ENCODE results near the gene EIF2A.

The EIF2A gene

GRCh38 chr3:150602426-150603152 is 56.0 kb downstream of the EIF2A start:
- POLR2A ChIA-PET, result interaction anchor here (0.5 to 1.2 kb wide), 7 partner anchors 10 to 1172 kb away, joined by 3 to 5 read pairs (median 3); partner anchors contain the start of gene ERICH6
- CTCF ChIA-PET, result interaction anchor here (0.7 to 1.4 kb wide), 3 partner anchors 8 to 161 kb away, joined by 3 to 4 read pairs (median 3); partner anchors contain the start of gene SIAH2
- no peak for DNase-seq (ENCODE audit: low read depth, low spot score)
- TF ChIP-seq CTCF (IDR thresholded peaks at IDR 0.05; ENCODE audit: insufficient read depth, low read length, missing control alignments), result no peak
- H3K4me3 ChIP-seq (ENCODE audit: low read depth, low read length), result peak overlapping the region; percentile 87

- peak; percentile 23 for TF ChIP-seq CTCF (IDR thresholded peaks at IDR 0.05; ENCODE audit: insufficient read depth, low read length, missing control alignments)
- peak within 1 kb of the TSS; percentile 87 for H3K4me3 ChIP-seq (ENCODE audit: low read depth, low read length)
- peak; percentile 59 for DNase-seq (ENCODE audit: low read depth, low spot score)
- POLR2A ChIA-PET, result interaction anchor here (0.5 to 1.2 kb wide), 7 partner anchors 9 to 1173 kb away, joined by 3 to 5 read pairs (median 3); partner anchors contain the start of gene ERICH6
- CTCF ChIA-PET, result interaction anchor here (0.7 to 1.4 kb wide), 3 partner anchors 8 to 160 kb away, joined by 3 to 4 read pairs (median 3); partner anchors contain the start of gene SIAH2
Measured at GRCh38 chr3:150603153-150603979, 56.8 kb downstream of the EIF2A start, which contains the start of gene SELENOT. Gene SELENOT (plus strand): TSS chr3:150603321. CDS start chr3:150603363, 42 bp downstream.

GRCh38 chr3:150603980-150604319 is 57.4 kb downstream of the EIF2A start:
- H3K4me3 ChIP-seq (ENCODE audit: low read depth, low read length), result peak overlapping the region; percentile 87
- DNase-seq (ENCODE audit: low read depth, low spot score), result no peak
- ChIA-PET POLR2A (interaction anchor here (0.5 kb wide), 1 partner anchor 66 kb away, joined by 3 read pairs; no protein-coding TSS in a partner anchor), CTCF (interaction anchor here (1.3 kb wide), 1 partner anchor 160 kb away, joined by 4 read pairs; the partner anchor contains the start of gene SIAH2)
- no peak for TF ChIP-seq CTCF (IDR thresholded peaks at IDR 0.05; ENCODE audit: insufficient read depth, low read length, missing control alignments)

- TF ChIP-seq CTCF (IDR thresholded peaks at IDR 0.05; ENCODE audit: insufficient read depth, low read length, missing control alignments), result no peak
- ChIA-PET CTCF (no interaction called here), POLR2A (no interaction called here)
- DNase-seq (ENCODE audit: low read depth, low spot score), result no peak
- H3K4me3 ChIP-seq (ENCODE audit: low read depth, low read length), result no peak overlapping the region
Measured at GRCh38 chr3:150605998-150606641, 59.5 kb downstream of the EIF2A start.

GRCh38 chr3:150607267-150608065 is 60.9 kb downstream of the EIF2A start:
- no peak overlapping the region for H3K4me3 ChIP-seq (ENCODE audit: low read depth, low read length)
- ChIA-PET CTCF (no interaction called here), POLR2A (no interaction called here)
- DNase-seq (ENCODE audit: low read depth, low spot score), result no peak
- no peak for TF ChIP-seq CTCF (IDR thresholded peaks at IDR 0.05; ENCODE audit: insufficient read depth, low read length, missing control alignments)
